ENCODE measurements around the gene GNLY. TPM values are rescaled to one million over a fixed set of nuclear protein-coding genes. Genes with fewer than 3 reads are reported as not detected.

The GNLY gene
- polyA plus RNA-seq, 1 of the 3 experiments (the other 2 are of a cell fraction), result not detected

- Histone ChIP-seq H3K4me1 (ENCODE audit: control insufficient read depth in 1 of 2, insufficient read depth in 2 of 2, low read depth in 1 of 2, low read length in 1 of 2) (peaks cover 0 to 11% of the 10 kb centered on the region in 2 experiments; a peak in 2 of 4 replicates), H3K79me2 (ENCODE audit: insufficient read depth) (no peaks in the 10 kb centered on the region), H3K4me2 (no peak overlapping the region), H3K9me2 (no peaks in the 10 kb centered on the region), H4K20me1 (ENCODE audit: insufficient read depth) (no peaks in the 10 kb centered on the region), H3K27ac (ENCODE audit: low read depth in 2 of 2, low read length in 1 of 2) (no peak overlapping the region), H3K9ac (no peak overlapping the region), H3F3A (replicated peaks; ENCODE audit: insufficient read depth) (peaks cover 15% of the 10 kb centered on the region), H3K4me3 (ENCODE audit: low read depth in 2 of 2, low read length in 1 of 2) (no peak overlapping the region), H3K9me3 (no peaks in the 10 kb centered on the region), H3K36me3 (replicated peaks in 1 of 2; ENCODE audit: control insufficient read depth in 1 of 2, insufficient read depth in 2 of 2, low read length in 1 of 2) (no peaks in the 10 kb centered on the region), H2AFZ (ENCODE audit: low read depth) (no peak overlapping the region), H3K27me3 (ENCODE audit: insufficient read depth) (no peaks in the 10 kb centered on the region)
- ChIA-PET CTCF (interaction anchor here (0.7 to 8.1 kb wide), 14 partner anchors 11 to 184 kb away, joined by 3 to 101 read pairs (median 16); partner anchors contain the start of gene GNLY), POLR2A (no interaction called here)
- no peak for DNase-seq
- no peak for TF ChIP-seq POLR2AphosphoS5 (IDR thresholded peaks at IDR 0.05; ENCODE audit: low read depth, low read length)
- no peak for TF ChIP-seq GABPA (IDR thresholded peaks at IDR 0.05; ENCODE audit: low read depth)
- no peak for TF ChIP-seq GATA2 (CRISPR knock-in tag; IDR thresholded peaks at IDR 0.05)
- TF ChIP-seq, protein P1, sequence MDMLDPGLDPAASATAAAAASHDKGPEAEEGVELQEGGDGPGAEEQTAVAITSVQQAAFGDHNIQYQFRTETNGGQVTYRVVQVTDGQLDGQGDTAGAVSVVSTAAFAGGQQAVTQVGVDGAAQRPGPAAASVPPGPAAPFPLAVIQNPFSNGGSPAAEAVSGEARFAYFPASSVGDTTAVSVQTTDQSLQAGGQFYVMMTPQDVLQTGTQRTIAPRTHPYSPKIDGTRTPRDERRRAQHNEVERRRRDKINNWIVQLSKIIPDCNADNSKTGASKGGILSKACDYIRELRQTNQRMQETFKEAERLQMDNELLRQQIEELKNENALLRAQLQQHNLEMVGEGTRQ (IDR thresholded peaks at IDR 0.05; ENCODE audit: borderline replicate concordance, low read depth, low read length), result no peak
- TF ChIP-seq RCOR1 (IDR thresholded peaks at IDR 0.05; ENCODE audit: low read length), result no peak
- no peak for TF ChIP-seq NFIC (IDR thresholded peaks at IDR 0.05; ENCODE audit: borderline replicate concordance)
- TF ChIP-seq EP300 (IDR thresholded peaks at IDR 0.05; ENCODE audit: borderline replicate concordance in 1 of 2, low read depth in 1 of 2, low read length in 1 of 2), result no peak
- TF ChIP-seq, protein P2, sequence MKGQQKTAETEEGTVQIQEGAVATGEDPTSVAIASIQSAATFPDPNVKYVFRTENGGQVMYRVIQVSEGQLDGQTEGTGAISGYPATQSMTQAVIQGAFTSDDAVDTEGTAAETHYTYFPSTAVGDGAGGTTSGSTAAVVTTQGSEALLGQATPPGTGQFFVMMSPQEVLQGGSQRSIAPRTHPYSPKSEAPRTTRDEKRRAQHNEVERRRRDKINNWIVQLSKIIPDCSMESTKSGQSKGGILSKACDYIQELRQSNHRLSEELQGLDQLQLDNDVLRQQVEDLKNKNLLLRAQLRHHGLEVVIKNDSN (IDR thresholded peaks at IDR 0.05; ENCODE audit: borderline replicate concordance, low read depth), result no peak
- no peak for TF ChIP-seq MXI1 (IDR thresholded peaks at IDR 0.05; ENCODE audit: low read depth, low read length)
- no peak for TF ChIP-seq EZH2phosphoT487 (IDR thresholded peaks at IDR 0.05; ENCODE audit: borderline replicate concordance, low read depth)
- TF ChIP-seq TCF12 (IDR thresholded peaks at IDR 0.05), result no peak
- TF ChIP-seq TEAD4 (IDR thresholded peaks at IDR 0.05; ENCODE audit: borderline replicate concordance, insufficient read depth), result no peak
- TF ChIP-seq JUND (IDR thresholded peaks at IDR 0.05), result no peak
- no peak for TF ChIP-seq RAD21 (IDR thresholded peaks at IDR 0.05; ENCODE audit: low read length)
- no peak for TF ChIP-seq FOXM1 (IDR thresholded peaks at IDR 0.05; ENCODE audit: low read depth)
- TF ChIP-seq, protein P3, sequence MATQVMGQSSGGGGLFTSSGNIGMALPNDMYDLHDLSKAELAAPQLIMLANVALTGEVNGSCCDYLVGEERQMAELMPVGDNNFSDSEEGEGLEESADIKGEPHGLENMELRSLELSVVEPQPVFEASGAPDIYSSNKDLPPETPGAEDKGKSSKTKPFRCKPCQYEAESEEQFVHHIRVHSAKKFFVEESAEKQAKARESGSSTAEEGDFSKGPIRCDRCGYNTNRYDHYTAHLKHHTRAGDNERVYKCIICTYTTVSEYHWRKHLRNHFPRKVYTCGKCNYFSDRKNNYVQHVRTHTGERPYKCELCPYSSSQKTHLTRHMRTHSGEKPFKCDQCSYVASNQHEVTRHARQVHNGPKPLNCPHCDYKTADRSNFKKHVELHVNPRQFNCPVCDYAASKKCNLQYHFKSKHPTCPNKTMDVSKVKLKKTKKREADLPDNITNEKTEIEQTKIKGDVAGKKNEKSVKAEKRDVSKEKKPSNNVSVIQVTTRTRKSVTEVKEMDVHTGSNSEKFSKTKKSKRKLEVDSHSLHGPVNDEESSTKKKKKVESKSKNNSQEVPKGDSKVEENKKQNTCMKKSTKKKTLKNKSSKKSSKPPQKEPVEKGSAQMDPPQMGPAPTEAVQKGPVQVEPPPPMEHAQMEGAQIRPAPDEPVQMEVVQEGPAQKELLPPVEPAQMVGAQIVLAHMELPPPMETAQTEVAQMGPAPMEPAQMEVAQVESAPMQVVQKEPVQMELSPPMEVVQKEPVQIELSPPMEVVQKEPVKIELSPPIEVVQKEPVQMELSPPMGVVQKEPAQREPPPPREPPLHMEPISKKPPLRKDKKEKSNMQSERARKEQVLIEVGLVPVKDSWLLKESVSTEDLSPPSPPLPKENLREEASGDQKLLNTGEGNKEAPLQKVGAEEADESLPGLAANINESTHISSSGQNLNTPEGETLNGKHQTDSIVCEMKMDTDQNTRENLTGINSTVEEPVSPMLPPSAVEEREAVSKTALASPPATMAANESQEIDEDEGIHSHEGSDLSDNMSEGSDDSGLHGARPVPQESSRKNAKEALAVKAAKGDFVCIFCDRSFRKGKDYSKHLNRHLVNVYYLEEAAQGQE (IDR thresholded peaks at IDR 0.05; ENCODE audit: low read depth, low read length), result no peak
- no peak for TF ChIP-seq FOXJ3 (CRISPR knock-in tag; IDR thresholded peaks at IDR 0.05)
- TF ChIP-seq YY1 (IDR thresholded peaks at IDR 0.05; ENCODE audit: low read depth), result no peak
- no peak for TF ChIP-seq SMC3 (IDR thresholded peaks at IDR 0.05; ENCODE audit: low read depth, low read length)
- WGBS (ENCODE audit: low lambda C conversion rate), result 99% methylated on average over 5 of the region's 6 CpGs
Observed at GRCh38 chr2:85706063-85706462, 11.9 kb downstream of the GNLY start.
